PC-9 (cell line): ENCODE results near the gene PACRGL. TPM values are rescaled to one million over a fixed set of nuclear protein-coding genes. Genes with fewer than 3 reads are reported as not detected.
A peak's percentile ranks its signal among the peaks of the same experiment; 100 is the strongest.

Source experiments
- Bru-seq: library from RNA; stranded (reverse); fragments of 400-500 nt; gene quantifications from one replicate; lab custom pipeline; 2021; lab: Mats Ljungman, UMichigan
- BruChase-seq, 2 experiments: library from RNA; stranded (reverse); fragments of 400-500 nt; gene quantifications; one replicate each; lab custom pipeline; 2021; lab: Mats Ljungman, UMichigan
- BruUV-seq: library from RNA; stranded (reverse); fragments of 400-500 nt; replicated peaks from 2 replicates; lab custom pipeline; 2021; lab: Mats Ljungman, UMichigan
- CTCF ChIA-PET: fragments of 300-600 bp; sonication (Branson Sonifier 250); formaldehyde crosslinking; loops from one replicate; lab custom pipeline; 2022; ENCODE audit warnings: antibody characterized with exemption; lab: Charles Lee
- POLR2A ChIA-PET: fragments of 300-600 bp; sonication (Branson Sonifier 250); formaldehyde crosslinking; loops from one replicate; lab custom pipeline; 2022; ENCODE audit warnings: antibody characterized with exemption; ENCODE audit not compliant: unreplicated experiment; lab: Charles Lee
- DNase-seq, 2 experiments: peaks; one replicate each; pipeline versions ENCODE4 v3.0.0 to v3.0.0-alpha.2; 2015 to 2022; ENCODE audit warnings: mixed read lengths in 1 of 2
- H2AFZ ChIP-seq: fragments of 200-600 bp; sonication (generic); 2 replicates; pipeline ENCODE4 v1.8.1; 2017; ENCODE audit warnings: antibody characterized with exemption
- H3F3A ChIP-seq: fragments of 200-600 bp; sonication (generic); 2 replicates; pipeline ENCODE4 v1.8.1; 2017; ENCODE audit warnings: antibody characterized with exemption, mild to moderate bottlenecking, low read depth; ENCODE audit not compliant: insufficient read depth
- H3K27ac ChIP-seq: fragments of 200-600 bp; sonication (generic); 2 replicates; pipeline ENCODE4 v1.6.1; 2016; ENCODE audit warnings: mixed run types
- H3K27me3 ChIP-seq: fragments of 200-600 bp; sonication (generic); 2 replicates; pipeline ENCODE4 v1.6.1; 2016; ENCODE audit warnings: low read depth, mixed run types; ENCODE audit not compliant: insufficient read depth
- H3K36me3 ChIP-seq: fragments of 200-600 bp; sonication (generic); 2 replicates; pipeline ENCODE4 v1.6.1; 2016; ENCODE audit warnings: low read depth, mixed run types
- H3K4me1 ChIP-seq: fragments of 200-600 bp; sonication (generic); replicated peaks from 2 replicates; pipeline ENCODE4 v1.6.1; 2016; ENCODE audit warnings: mixed run types; ENCODE audit not compliant: insufficient read depth
- H3K4me2 ChIP-seq: fragments of 200-600 bp; sonication (generic); 2 replicates; pipeline ENCODE4 v1.6.1; 2017; ENCODE audit warnings: mixed run types
- H3K4me3 ChIP-seq: fragments of 200-600 bp; sonication (generic); 2 replicates; pipeline ENCODE4 v1.6.1; 2016; ENCODE audit warnings: mixed run types
- H3K79me2 ChIP-seq: fragments of 200-600 bp; sonication (generic); 2 replicates; pipeline ENCODE4 v1.6.1; 2017; ENCODE audit warnings: low read depth, mixed run types
- H3K9me2 ChIP-seq: fragments of 200-600 bp; sonication (generic); 2 replicates; pipeline ENCODE4 v1.8.1; 2017; ENCODE audit warnings: mild to moderate bottlenecking; ENCODE audit not compliant: insufficient read depth
- H3K9me3 ChIP-seq: fragments of 200-600 bp; sonication (generic); 2 replicates; pipeline ENCODE4 v1.8.1; 2016; ENCODE audit warnings: low read depth; ENCODE audit not compliant: insufficient read depth
- H4K20me1 ChIP-seq: fragments of 200-600 bp; sonication (generic); 2 replicates; pipeline ENCODE4 v1.8.1; 2017; ENCODE audit not compliant: insufficient read depth
- EZH2 ChIP-seq: fragments of 200-600 bp; sonication (generic); IDR thresholded peaks from 2 replicates; pipeline ENCODE4 v1.8.0; 2017; ENCODE audit warnings: antibody characterized with exemption, low read depth
- intact Hi-C: fragments of 100-400 bp; cut with micrococcal nuclease; formaldehyde crosslinking; loops from one replicate; pipeline ENCODE4 v1.10.0; 2022; ENCODE audit not compliant: unreplicated experiment
- long read RNA-seq: library from polyadenylated mRNA; stranded (forward); transcript quantifications from one replicate; pipeline ENCODE4 v2.0.0, GENCODE V29; 2022
- total RNA-seq: library from RNA; stranded (reverse); gene quantifications from 2 replicates; pipeline ENCODE4 v1.2.3, GENCODE V29; 2021
- TF ChIP-seq, protein P1 (sequence below): fragments of 200-600 bp; sonication (generic); conservative IDR thresholded peaks from 2 replicates; pipeline ENCODE4 v1.6.1; 2017; ENCODE audit warnings: mixed run types, antibody characterized with exemption, mild to moderate bottlenecking, moderate library complexity

PACRGL gene
- total RNA-seq (19.6 and 23.0 TPM in 2 replicates), Bru-seq, nascent RNA (percentile 78 among the genes with signal in this experiment), BruChase-seq, experiment 1, labeled RNA remaining after a 2-hour chase (percentile 87 among the genes with signal in this experiment), BruChase-seq, experiment 2, labeled RNA remaining after a 6-hour chase (percentile 73 among the genes with signal in this experiment)
- long read RNA-seq, partial matches to known transcripts = 2 of 13 reads
- long read RNA-seq, other reads (novel, unspliced or antisense) = 7 of 13 reads

DNA sequence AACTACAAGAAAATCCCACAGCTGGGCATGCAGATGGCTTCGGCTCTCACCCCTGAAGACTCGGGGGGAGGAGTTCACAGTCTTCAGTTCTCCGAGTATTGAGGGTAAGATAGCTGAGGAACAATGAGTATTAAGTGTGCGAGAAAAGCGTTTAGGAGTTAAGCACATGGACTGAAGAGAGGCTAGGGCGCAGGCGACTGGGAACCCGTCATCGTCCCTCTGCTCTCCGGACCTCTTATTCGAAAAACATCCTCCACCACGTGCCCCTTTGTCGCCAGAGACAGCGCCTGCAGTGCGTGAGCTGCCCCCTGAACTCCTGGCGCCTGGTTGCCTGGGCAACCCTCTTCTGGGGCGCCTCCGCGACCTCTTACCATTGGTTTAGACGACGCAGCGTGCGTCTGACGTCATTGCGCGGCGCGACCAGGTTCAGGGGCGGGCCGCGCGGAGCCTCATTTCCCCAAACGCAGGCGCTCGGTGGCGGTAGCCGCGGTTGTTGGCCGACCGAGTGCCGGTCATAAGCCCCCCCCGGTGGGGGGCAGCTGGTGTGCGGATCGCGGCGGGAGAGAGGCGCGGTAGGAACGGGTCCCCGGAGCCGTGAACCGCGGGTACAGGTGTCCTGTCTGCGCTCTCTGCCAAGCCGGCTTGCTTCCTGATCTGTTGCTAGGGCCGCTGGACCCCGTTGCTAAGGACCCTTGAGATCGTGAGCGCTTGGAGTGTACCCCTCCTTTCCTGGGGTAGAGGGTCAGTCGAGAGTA is at the start of gene PACRGL:
Gene PACRGL (plus strand): TSS at position 452 of the 755 bp plus-strand sequence. CDS start 4,024 bp downstream, outside the sequence.
- ChIA-PET POLR2A (interaction anchor here (0.7 kb wide), 1 partner anchor 173 kb away, joined by 3 read pairs; no protein-coding TSS in a partner anchor), CTCF (no interaction called here)
- H3F3A ChIP-seq = no peaks in the 10 kb centered on the region
- no peaks in the 10 kb centered on the region for H4K20me1 ChIP-seq
- DNase-seq = peak; percentile 86 to 88
- intact Hi-C loops = no loop called here
- H3K9me2 ChIP-seq = no peaks in the 10 kb centered on the region
- H3K36me3 ChIP-seq = no peaks in the 10 kb centered on the region
- H3K4me3 ChIP-seq = peak within 1 kb of the TSS; percentile 73
- H3K79me2 ChIP-seq = peaks cover 32% of the 10 kb centered on the region
- peaks cover 15% of the 10 kb centered on the region for H3K4me1 ChIP-seq
- TF ChIP-seq, protein P1, sequence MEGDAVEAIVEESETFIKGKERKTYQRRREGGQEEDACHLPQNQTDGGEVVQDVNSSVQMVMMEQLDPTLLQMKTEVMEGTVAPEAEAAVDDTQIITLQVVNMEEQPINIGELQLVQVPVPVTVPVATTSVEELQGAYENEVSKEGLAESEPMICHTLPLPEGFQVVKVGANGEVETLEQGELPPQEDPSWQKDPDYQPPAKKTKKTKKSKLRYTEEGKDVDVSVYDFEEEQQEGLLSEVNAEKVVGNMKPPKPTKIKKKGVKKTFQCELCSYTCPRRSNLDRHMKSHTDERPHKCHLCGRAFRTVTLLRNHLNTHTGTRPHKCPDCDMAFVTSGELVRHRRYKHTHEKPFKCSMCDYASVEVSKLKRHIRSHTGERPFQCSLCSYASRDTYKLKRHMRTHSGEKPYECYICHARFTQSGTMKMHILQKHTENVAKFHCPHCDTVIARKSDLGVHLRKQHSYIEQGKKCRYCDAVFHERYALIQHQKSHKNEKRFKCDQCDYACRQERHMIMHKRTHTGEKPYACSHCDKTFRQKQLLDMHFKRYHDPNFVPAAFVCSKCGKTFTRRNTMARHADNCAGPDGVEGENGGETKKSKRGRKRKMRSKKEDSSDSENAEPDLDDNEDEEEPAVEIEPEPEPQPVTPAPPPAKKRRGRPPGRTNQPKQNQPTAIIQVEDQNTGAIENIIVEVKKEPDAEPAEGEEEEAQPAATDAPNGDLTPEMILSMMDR = no peak
- no peak for TF ChIP-seq EZH2
- no peaks in the 10 kb centered on the region for H3K27me3 ChIP-seq
- H2AFZ ChIP-seq = peak within 1 kb of the TSS; percentile 97
- no peaks in the 10 kb centered on the region for H3K9me3 ChIP-seq
- TSS peak; percentile 87 for BruUV-seq
- H3K4me2 ChIP-seq = peak within 1 kb of the TSS; percentile 96
- no peak within 1 kb of the TSS for H3K27ac ChIP-seq

DNA sequence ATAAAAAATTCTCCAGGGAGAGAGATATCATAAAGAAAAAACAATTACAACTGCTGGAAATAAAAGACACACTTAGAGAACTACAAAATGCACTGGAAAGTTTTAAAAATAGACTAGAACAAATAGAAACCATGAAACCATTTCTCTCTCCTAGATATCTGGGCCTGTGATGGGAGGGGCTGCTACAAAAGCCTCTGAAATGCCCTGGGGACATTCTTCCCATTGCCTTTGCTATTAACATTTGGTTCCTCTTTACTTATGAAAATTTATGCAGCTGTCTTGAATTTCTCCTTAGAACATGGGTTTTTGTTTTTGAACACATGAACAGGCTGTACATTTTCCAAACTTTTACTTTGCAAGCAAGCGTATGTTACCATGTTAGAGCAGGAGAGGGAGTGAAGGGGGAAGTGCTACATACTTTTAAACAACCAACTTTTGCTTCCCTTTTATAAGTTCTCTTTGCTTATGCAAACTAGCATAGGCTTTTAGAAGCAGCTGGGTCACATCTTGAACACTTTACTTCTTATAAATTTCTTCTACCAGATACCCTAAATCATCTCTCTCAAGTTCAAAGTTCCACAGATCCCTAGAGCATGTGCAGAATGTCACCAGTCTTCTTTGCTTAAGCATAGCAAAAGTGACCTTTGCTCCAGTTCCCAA is 47.9 kb upstream of the PACRGL start:
- no peaks in the 10 kb centered on the region for H4K20me1 ChIP-seq
- no peak for DNase-seq
- H3K4me2 ChIP-seq = no peak overlapping the region
- intact Hi-C loops = no loop called here
- no peak for TF ChIP-seq EZH2
- TF ChIP-seq, protein P1 = no peak
- CTCF ChIA-PET = no interaction called here
- H2AFZ ChIP-seq = no peak overlapping the region
- BruUV-seq = no TSS peak
- no peaks in the 10 kb centered on the region for H3K36me3 ChIP-seq
- no peaks in the 10 kb centered on the region for H3K9me2 ChIP-seq
- no peaks in the 10 kb centered on the region for H3K27me3 ChIP-seq
- H3K4me1 ChIP-seq = no peaks in the 10 kb centered on the region
- no peaks in the 10 kb centered on the region for H3K9me3 ChIP-seq
- H3K4me3 ChIP-seq = no peak overlapping the region
- no peaks in the 10 kb centered on the region for H3F3A ChIP-seq
- POLR2A ChIA-PET = no interaction called here
- no peaks in the 10 kb centered on the region for H3K79me2 ChIP-seq
- H3K27ac ChIP-seq = no peak overlapping the region

DNA sequence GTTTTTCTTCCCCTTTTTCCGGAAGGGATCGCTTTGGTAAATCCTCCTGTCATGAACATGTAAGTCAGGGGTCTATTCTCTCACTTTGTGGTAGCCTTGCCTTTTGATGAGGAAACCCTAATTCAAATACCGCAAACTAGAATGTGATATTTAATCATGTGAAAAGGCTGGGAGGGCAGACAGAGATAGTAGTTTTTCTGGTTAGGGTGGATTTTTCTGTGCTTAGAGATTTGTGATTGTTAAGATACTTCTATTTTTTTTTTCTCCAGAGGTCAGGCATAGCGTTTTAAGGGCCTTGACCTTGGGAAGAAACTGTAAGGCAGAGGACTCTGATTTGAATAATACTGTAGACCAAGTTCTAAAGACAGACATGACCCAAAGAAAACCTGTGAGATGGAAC is 41.8 kb upstream of the PACRGL start:
- Histone ChIP-seq H3K9me3 (no peaks in the 10 kb centered on the region), H3K27ac (no peak overlapping the region), H3K36me3 (no peaks in the 10 kb centered on the region), H3F3A (no peaks in the 10 kb centered on the region), H3K27me3 (no peaks in the 10 kb centered on the region), H3K79me2 (no peaks in the 10 kb centered on the region), H3K4me3 (no peak overlapping the region), H3K4me2 (no peak overlapping the region), H3K9me2 (no peaks in the 10 kb centered on the region), H2AFZ (no peak overlapping the region), H3K4me1 (no peaks in the 10 kb centered on the region), H4K20me1 (no peaks in the 10 kb centered on the region)
- POLR2A ChIA-PET = no interaction called here
- CTCF ChIA-PET = no interaction called here
- no TSS peak for BruUV-seq
- DNase-seq = peak in 1 of 2 experiments; percentile 5
- intact Hi-C loops = loop anchor here (5.0 kb wide), 1 partner anchor 41 kb away; no protein-coding TSS in a partner anchor
- TF ChIP-seq EZH2 = no peak
- TF ChIP-seq, protein P1 = no peak
